Mammary epithelial cell (primary cell): ENCODE measurements around the gene ATP5IF1.

ENCODE experiments used
- EZH2 ChIP-seq: IDR thresholded peaks from 2 replicates; pipeline ENCODE4 v1.6.1; 2012; ENCODE audit warnings: low read length, inconsistent platforms, borderline replicate concordance
- TF ChIP-seq, protein P1 (sequence below), 2 donors: IDR thresholded peaks in 1 of 2; conservative IDR thresholded peaks in 1 of 2; 2 replicates each; pipeline ENCODE4 v1.5.1; 2011 to 2012; ENCODE audit warnings: inconsistent platforms in 2 of 2, low read length in 2 of 2, mild to moderate bottlenecking in 2 of 2, control low read depth in 1 of 2, low read depth in 1 of 2; ENCODE audit not compliant: insufficient read depth in 1 of 2; ENCODE audit errors: extremely low read depth in 1 of 2

DNA sequence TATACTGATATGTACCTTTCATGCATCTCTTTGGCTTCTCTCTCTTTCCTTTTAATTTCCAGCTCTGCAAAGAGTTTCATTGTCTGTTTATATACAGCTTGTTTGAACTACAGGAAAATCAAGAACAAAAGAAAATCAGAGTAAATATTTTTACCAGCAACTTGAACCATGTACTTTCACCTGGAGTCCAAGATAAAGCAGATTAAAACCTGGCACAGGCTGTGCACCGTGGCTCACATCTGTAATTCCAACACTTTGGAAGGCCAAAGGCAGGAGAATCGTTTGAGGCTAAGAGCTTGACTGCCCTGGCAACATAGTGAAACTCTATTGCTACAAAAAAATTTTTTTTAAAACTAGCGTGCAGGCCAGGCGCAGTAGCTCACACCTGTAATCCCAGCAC, 30.7 kb upstream of the ATP5IF1 start:
- TF ChIP-seq, protein P1, sequence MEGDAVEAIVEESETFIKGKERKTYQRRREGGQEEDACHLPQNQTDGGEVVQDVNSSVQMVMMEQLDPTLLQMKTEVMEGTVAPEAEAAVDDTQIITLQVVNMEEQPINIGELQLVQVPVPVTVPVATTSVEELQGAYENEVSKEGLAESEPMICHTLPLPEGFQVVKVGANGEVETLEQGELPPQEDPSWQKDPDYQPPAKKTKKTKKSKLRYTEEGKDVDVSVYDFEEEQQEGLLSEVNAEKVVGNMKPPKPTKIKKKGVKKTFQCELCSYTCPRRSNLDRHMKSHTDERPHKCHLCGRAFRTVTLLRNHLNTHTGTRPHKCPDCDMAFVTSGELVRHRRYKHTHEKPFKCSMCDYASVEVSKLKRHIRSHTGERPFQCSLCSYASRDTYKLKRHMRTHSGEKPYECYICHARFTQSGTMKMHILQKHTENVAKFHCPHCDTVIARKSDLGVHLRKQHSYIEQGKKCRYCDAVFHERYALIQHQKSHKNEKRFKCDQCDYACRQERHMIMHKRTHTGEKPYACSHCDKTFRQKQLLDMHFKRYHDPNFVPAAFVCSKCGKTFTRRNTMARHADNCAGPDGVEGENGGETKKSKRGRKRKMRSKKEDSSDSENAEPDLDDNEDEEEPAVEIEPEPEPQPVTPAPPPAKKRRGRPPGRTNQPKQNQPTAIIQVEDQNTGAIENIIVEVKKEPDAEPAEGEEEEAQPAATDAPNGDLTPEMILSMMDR (conservative IDR thresholded peaks at IDR 0.05 in 1 of 2, IDR thresholded peaks at IDR 0.05 in 1 of 2; ENCODE audit: extremely low read depth in 1 of 2, insufficient read depth in 1 of 2, low read depth in 1 of 2, low read length in 2 of 2): no peak
- TF ChIP-seq EZH2: no peak
